ENCODE results near the gene RABGAP1.

DNA sequence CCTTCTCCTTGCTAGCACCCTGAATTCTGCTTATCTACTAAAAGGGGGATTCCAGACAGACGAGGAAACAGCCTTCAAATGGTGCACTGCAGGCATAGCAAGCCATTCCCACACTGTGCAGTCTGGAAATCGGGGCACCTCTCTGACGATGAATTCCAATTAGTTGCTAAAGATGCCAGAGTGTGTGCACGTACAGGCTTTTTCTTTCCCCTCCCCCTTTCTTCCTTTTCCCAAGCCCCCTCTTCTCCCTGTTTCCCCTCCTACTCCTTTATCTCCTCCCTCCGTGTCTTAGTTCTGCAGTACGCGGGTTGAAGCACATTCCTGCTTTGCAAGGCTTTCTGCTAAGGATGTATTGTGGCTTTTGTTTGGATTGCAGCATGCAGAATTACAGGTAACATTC, 92.5 kb downstream of the RABGAP1 start, which contains the start of gene GPR21:
- TF ChIP-seq CTCF (conservative IDR thresholded peaks at IDR 0.05) (no peak), EZH2 (IDR thresholded peaks at IDR 0.05; ENCODE audit: low read depth) (no peak)
